H9 (cell line): Measurements from ENCODE around the gene SUN1. TPM values are rescaled to one million over a fixed set of nuclear protein-coding genes. Genes with fewer than 3 reads are reported as not detected.

Experiments
- DNase-seq: peaks from one replicate; pipeline ENCODE4 v3.0.0-alpha.2; 2017
- H2AFZ ChIP-seq: one replicate; pipeline ENCODE4 v1.6.1; 2013; ENCODE audit warnings: mild to moderate bottlenecking, low read length, control low read depth, moderate library complexity
- H2AK5ac ChIP-seq: 2 replicates; pipeline ENCODE4 v1.6.1; 2013; ENCODE audit warnings: low read length, control low read depth, mixed read lengths; ENCODE audit not compliant: insufficient read length
- H2BK120ac ChIP-seq: one replicate; pipeline ENCODE4 v1.6.1; 2013; ENCODE audit warnings: low read depth, mild to moderate bottlenecking, low read length, control low read depth, inconsistent platforms; ENCODE audit not compliant: poor library complexity, severe bottlenecking
- H2BK12ac ChIP-seq: 2 replicates; pipeline ENCODE4 v1.6.1; 2013; ENCODE audit warnings: low read length, control low read depth, mixed read lengths, low read depth; ENCODE audit not compliant: insufficient read length
- H2BK15ac ChIP-seq: 2 replicates; pipeline ENCODE4 v1.6.1; 2013; ENCODE audit warnings: low read depth, low read length, control low read depth
- H2BK20ac ChIP-seq: one replicate; pipeline ENCODE4 v1.6.1; 2013; ENCODE audit warnings: low read depth, mild to moderate bottlenecking, low read length, control low read depth, inconsistent platforms; ENCODE audit not compliant: poor library complexity, severe bottlenecking
- H2BK5ac ChIP-seq: 2 replicates; pipeline ENCODE4 v1.6.1; 2013; ENCODE audit warnings: low read length, control low read depth, mixed read lengths; ENCODE audit not compliant: insufficient read length
- H3K14ac ChIP-seq: 2 replicates; pipeline ENCODE4 v1.6.1; 2013; ENCODE audit warnings: low read length, control low read depth; ENCODE audit not compliant: insufficient read depth
- H3K18ac ChIP-seq: 2 replicates; pipeline ENCODE4 v1.6.1; 2013; ENCODE audit warnings: low read depth, mild to moderate bottlenecking, mixed read lengths, low read length, control low read depth; ENCODE audit not compliant: insufficient read length
- H3K23ac ChIP-seq: 2 replicates; pipeline ENCODE4 v1.6.1; 2013; ENCODE audit warnings: low read length, control low read depth, mixed read lengths, low read depth; ENCODE audit not compliant: insufficient read length
- H3K23me2 ChIP-seq: 2 replicates; pipeline ENCODE4 v1.6.1; 2013; ENCODE audit warnings: low read depth, mild to moderate bottlenecking, mixed read lengths, low read length, control low read depth; ENCODE audit not compliant: insufficient read length, poor library complexity, severe bottlenecking
- H3K27ac ChIP-seq: 2 replicates; pipeline ENCODE4 v1.5.1; 2013; ENCODE audit warnings: low read length, control low read depth, mixed read lengths, low read depth; ENCODE audit not compliant: insufficient read length
- H3K27me3 ChIP-seq: 2 replicates; pipeline ENCODE4 v1.6.1; 2013; ENCODE audit warnings: low read length, control low read depth, inconsistent platforms; ENCODE audit not compliant: insufficient read depth
- H3K4ac ChIP-seq: 2 replicates; pipeline ENCODE4 v1.6.1; 2013; ENCODE audit warnings: low read depth, mild to moderate bottlenecking, control low read depth, inconsistent platforms, low read length, moderate library complexity
- H3K4me1 ChIP-seq: 2 replicates; pipeline ENCODE4 v1.6.1; 2013; ENCODE audit warnings: low read length, control low read depth, inconsistent platforms; ENCODE audit not compliant: insufficient read depth
- H3K4me2 ChIP-seq: 2 replicates; pipeline ENCODE4 v1.6.1; 2013; ENCODE audit warnings: low read length, control low read depth, mixed read lengths; ENCODE audit not compliant: insufficient read length, insufficient read depth
- H3K56ac ChIP-seq: 2 replicates; pipeline ENCODE4 v1.6.1; 2013; ENCODE audit warnings: low read depth, mild to moderate bottlenecking, mixed read lengths, low read length, control low read depth; ENCODE audit not compliant: insufficient read length
- H3K79me1 ChIP-seq: 2 replicates; pipeline ENCODE4 v1.6.1; 2013; ENCODE audit warnings: low read depth, mild to moderate bottlenecking, moderate library complexity, low read length, control low read depth, inconsistent platforms; ENCODE audit not compliant: insufficient read depth, poor library complexity, severe bottlenecking
- H3K79me2 ChIP-seq: 2 replicates; pipeline ENCODE4 v1.6.1; 2013; ENCODE audit warnings: low read length, control low read depth, inconsistent platforms; ENCODE audit not compliant: insufficient read depth
- H3K9ac ChIP-seq: 2 replicates; pipeline ENCODE4 v1.6.1; 2013; ENCODE audit warnings: low read length, control low read depth, mixed read lengths; ENCODE audit not compliant: insufficient read length; ENCODE audit errors: extremely low read depth
- H3K9me3 ChIP-seq: one replicate; pipeline ENCODE4 v1.6.1; 2013; ENCODE audit warnings: low read depth, low read length, inconsistent platforms; ENCODE audit not compliant: control insufficient read depth
- H3T11ph ChIP-seq: one replicate; pipeline ENCODE4 v1.6.1; 2013; ENCODE audit warnings: mild to moderate bottlenecking, low read length, control low read depth, inconsistent platforms
- H4K20me1 ChIP-seq: one replicate; pipeline ENCODE4 v1.6.1; 2013; ENCODE audit not compliant: control insufficient read depth, insufficient read length, insufficient read depth
- H4K5ac ChIP-seq: 2 replicates; pipeline ENCODE4 v1.6.1; 2013; ENCODE audit warnings: low read depth, mild to moderate bottlenecking, mixed read lengths, low read length, control low read depth; ENCODE audit not compliant: insufficient read length
- H4K8ac ChIP-seq: replicated peaks from 2 replicates; pipeline ENCODE4 v1.6.1; 2013; ENCODE audit warnings: low read length, control low read depth, mixed read lengths, low read depth; ENCODE audit not compliant: insufficient read length
- H4K91ac ChIP-seq: 2 replicates; pipeline ENCODE4 v1.6.1; 2013; ENCODE audit warnings: low read depth, mild to moderate bottlenecking, moderate library complexity, mixed read lengths, low read length, control low read depth; ENCODE audit not compliant: insufficient read length
- H3K27ac Mint-ChIP-seq, 3 experiments: 2 replicates in 2 of 3; 3 replicates in 1 of 3; pipeline ENCODE4 v1.8.0; 2020 to 2021; ENCODE audit warnings: mixed read lengths in 3 of 3, mild to moderate bottlenecking in 1 of 3, moderate library complexity in 1 of 3
- H3K27me3 Mint-ChIP-seq: 2 replicates; pipeline ENCODE4 v1.8.0; 2021; ENCODE audit warnings: low read depth, mild to moderate bottlenecking, moderate library complexity, mixed read lengths
- H3K36me3 Mint-ChIP-seq, 3 experiments: 2 replicates in 2 of 3; 3 replicates in 1 of 3; pipeline ENCODE4 v1.8.0; 2020 to 2021; ENCODE audit warnings: low read depth in 3 of 3, mixed read lengths in 3 of 3; ENCODE audit not compliant: insufficient read depth in 1 of 3
- H3K4me1 Mint-ChIP-seq, 2 experiments: 2 replicates each; pipeline ENCODE4 v1.8.0; 2020; ENCODE audit warnings: mixed read lengths in 2 of 2
- H3K4me3 Mint-ChIP-seq, 2 experiments: 2 replicates in 1 of 2; 3 replicates in 1 of 2; pipeline ENCODE4 v1.8.0; 2020 to 2021; ENCODE audit warnings: mild to moderate bottlenecking in 2 of 2, mixed read lengths in 2 of 2, moderate library complexity in 1 of 2
- H3K9me3 Mint-ChIP-seq, 2 experiments: 2 replicates in 1 of 2; 3 replicates in 1 of 2; pipeline ENCODE4 v1.8.0; 2020; ENCODE audit warnings: mild to moderate bottlenecking in 2 of 2, mixed read lengths in 2 of 2, moderate library complexity in 1 of 2
- CTCF ChIP-seq: fragments of 200-600 bp; sonication (generic); conservative IDR thresholded peaks from 3 replicates; pipeline ENCODE4 v1.8.0; 2021; ENCODE audit warnings: antibody characterized with exemption, mild to moderate bottlenecking
- WGBS: extraction: QIAGEN DNeasy Blood & Tissue Kit; methylation state at CpG from one replicate; pipeline ENCODE4 v1.1.7; 2013; ENCODE audit warnings: missing lambda C conversion rate, low lambda C conversion rate, mixed read lengths; ENCODE audit not compliant: insufficient read length; ENCODE audit errors: extremely low coverage; 5-methylcytosine and 5-hydroxymethylcytosine counted together
- total RNA-seq: library from RNA; stranded (reverse); gene quantifications from 2 replicates; pipeline ENCODE4 v1.2.1, GENCODE V29; 2021

SUN1 gene
- total RNA-seq, 1 experiment from 2014 or later: 118 TPM

- Mint-ChIP-seq H3K4me1 (peaks cover 54 to 55% of the 10 kb centered on the region in 2 experiments), H3K27ac (peak overlapping the region in 1 of 3 experiments; percentile 24; a peak in 1 of 7 replicates), H3K27me3 (no peaks in the 10 kb centered on the region), H3K36me3 (peaks cover 11 to 34% (median 18%) of the 10 kb centered on the region in 3 experiments), H3K9me3 (no peaks in the 10 kb centered on the region), H3K4me3 (no peak overlapping the region)
- H2AK5ac ChIP-seq: no peak overlapping the region
- H3K9ac ChIP-seq: no peak overlapping the region
- H2BK15ac ChIP-seq: no peak overlapping the region
- TF ChIP-seq CTCF: no peak
- no peak overlapping the region for H3K14ac ChIP-seq
- no peak overlapping the region for H2BK12ac ChIP-seq
- peaks cover 52% of the 10 kb centered on the region; the same call in 1 of the 2 replicates for H3K79me2 ChIP-seq
- no peak overlapping the region for H3T11ph ChIP-seq
- peaks cover 12% of the 10 kb centered on the region for H3K4me1 ChIP-seq
- H2BK20ac ChIP-seq: no peak overlapping the region
- no peak for DNase-seq
- no peak overlapping the region for H3K27ac ChIP-seq
- H3K4ac ChIP-seq: no peak overlapping the region
- no peak overlapping the region for H3K23ac ChIP-seq
- peaks cover 14% of the 10 kb centered on the region for H3K79me1 ChIP-seq
- peaks cover 3% of the 10 kb centered on the region for H3K23me2 ChIP-seq
- H2AFZ ChIP-seq: no peak overlapping the region
- no peaks in the 10 kb centered on the region for H3K27me3 ChIP-seq
- no peak overlapping the region for H4K91ac ChIP-seq
- no peak overlapping the region for H3K4me2 ChIP-seq
- no peak overlapping the region for H2BK5ac ChIP-seq
- peak overlapping the region; percentile 67 for H3K56ac ChIP-seq
- H3K18ac ChIP-seq: no peak overlapping the region
- H4K20me1 ChIP-seq: no peaks in the 10 kb centered on the region
- no peak overlapping the region for H4K5ac ChIP-seq
- no peak overlapping the region for H2BK120ac ChIP-seq
- H4K8ac ChIP-seq: no peak overlapping the region
- WGBS: no CpG with 5 or more reads among the region's 14 CpGs
- H3K9me3 ChIP-seq: no peaks in the 10 kb centered on the region
Measured at GRCh38 chr7:828793-829561, 3.3 kb upstream of the SUN1 start.
